ENCODE data around the gene ATP6V0A1. TPM values are rescaled to one million over a fixed set of nuclear protein-coding genes. Genes with fewer than 3 reads are reported as not detected.

Gene ATP6V0A1
- total RNA-seq, 1 donor from 2014 or later = 90.5 TPM

GRCh38 chr17:42535155-42536047 is 76.7 kb downstream of the ATP6V0A1 start:
- Mint-ChIP-seq H3K4me1 (ENCODE audit: low read depth) (peaks cover 25% of the 10 kb centered on the region), H3K27me3 (peaks cover 6% of the 10 kb centered on the region), H3K4me3 (ENCODE audit: low read depth) (peak overlapping the region; percentile 73), H3K9me3 (ENCODE audit: low read depth) (no peaks in the 10 kb centered on the region), H3K36me3 (ENCODE audit: insufficient read depth) (peaks cover 3% of the 10 kb centered on the region), H3K27ac (peak overlapping the region; percentile 79)
- TF ChIP-seq CTCF (IDR thresholded peaks at IDR 0.05; ENCODE audit: unreplicated experiment) = no peak
- no peak for DNase-seq (ENCODE audit: low spot score, unreplicated experiment)

DNA sequence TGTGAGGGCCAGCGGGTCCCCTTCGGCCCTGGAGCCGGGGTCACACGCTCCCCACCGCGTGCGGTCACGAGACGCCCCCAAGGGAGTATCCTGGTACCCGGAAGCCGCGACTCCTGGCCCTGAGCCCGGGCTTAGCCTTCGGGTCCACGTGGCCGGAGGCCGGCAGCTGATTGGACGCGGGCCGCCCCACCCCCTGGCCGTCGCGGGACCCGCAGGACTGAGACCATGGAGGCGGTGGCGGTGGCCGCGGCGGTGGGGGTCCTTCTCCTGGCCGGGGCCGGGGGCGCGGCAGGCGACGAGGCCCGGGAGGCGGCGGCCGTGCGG is 77.3 kb downstream of the ATP6V0A1 start, which contains the start of gene NAGLU:
NAGLU (plus strand) TSS at position 194 of the 324 bp plus-strand sequence; CDS start at position 226, 32 bp downstream.
- Mint-ChIP-seq H3K27me3 (peaks cover 6% of the 10 kb centered on the region), H3K9me3 (ENCODE audit: low read depth) (no peaks in the 10 kb centered on the region), H3K4me1 (ENCODE audit: low read depth) (peaks cover 21% of the 10 kb centered on the region), H3K4me3 (ENCODE audit: low read depth) (peak within 1 kb of the TSS; percentile 73), H3K36me3 (ENCODE audit: insufficient read depth) (peaks cover 5% of the 10 kb centered on the region), H3K27ac (peak within 1 kb of the TSS; percentile 87)
- TF ChIP-seq CTCF (IDR thresholded peaks at IDR 0.05; ENCODE audit: unreplicated experiment) = no peak
- peak; percentile 72 for DNase-seq (ENCODE audit: low spot score, unreplicated experiment)

GRCh38 chr17:42536372-42537155 is 77.9 kb downstream of the ATP6V0A1 start:
- no peak for TF ChIP-seq CTCF (IDR thresholded peaks at IDR 0.05; ENCODE audit: unreplicated experiment)
- peak; percentile 49 for DNase-seq (ENCODE audit: low spot score, unreplicated experiment)
- Mint-ChIP-seq H3K4me1 (ENCODE audit: low read depth) (peaks cover 19% of the 10 kb centered on the region), H3K9me3 (ENCODE audit: low read depth) (no peaks in the 10 kb centered on the region), H3K4me3 (ENCODE audit: low read depth) (peak overlapping the region; percentile 73), H3K36me3 (ENCODE audit: insufficient read depth) (peaks cover 7% of the 10 kb centered on the region), H3K27me3 (peaks cover 6% of the 10 kb centered on the region), H3K27ac (peak overlapping the region; percentile 87)

DNA sequence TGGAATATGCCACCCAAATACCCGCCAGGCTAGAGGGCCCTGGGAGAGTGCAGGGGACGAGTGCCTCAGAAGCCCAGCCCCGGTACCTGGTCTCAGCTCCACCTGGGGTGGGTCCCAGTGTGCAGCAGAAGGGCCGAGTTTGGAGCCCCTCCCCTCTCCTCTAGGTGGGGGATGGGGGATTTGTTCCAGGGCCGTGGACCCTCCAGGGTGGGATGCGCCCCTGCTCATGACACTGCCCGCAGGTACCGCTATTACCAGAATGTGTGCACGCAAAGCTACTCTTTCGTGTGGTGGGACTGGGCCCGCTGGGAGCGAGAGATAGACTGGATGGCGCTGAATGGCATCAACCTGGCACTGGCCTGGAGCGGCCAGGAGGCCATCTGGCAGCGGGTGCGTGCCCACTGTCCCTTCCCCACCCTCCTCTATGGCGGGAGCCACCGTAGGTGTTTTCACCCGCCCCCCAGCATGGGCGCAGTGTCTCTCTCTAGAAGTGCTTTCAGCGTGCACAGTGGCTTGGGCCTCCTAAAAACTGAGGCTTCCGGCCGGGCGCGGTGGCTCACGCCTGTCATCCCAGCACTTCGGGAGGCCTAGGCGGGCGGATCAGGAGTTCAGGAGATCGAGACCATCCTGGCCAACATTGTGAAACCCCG is 78.6 kb downstream of the ATP6V0A1 start:
- H3K27me3 Mint-ChIP-seq = peaks cover 6% of the 10 kb centered on the region
- TF ChIP-seq CTCF (IDR thresholded peaks at IDR 0.05; ENCODE audit: unreplicated experiment) = no peak
- no peaks in the 10 kb centered on the region for H3K9me3 Mint-ChIP-seq (ENCODE audit: low read depth)
- no peak for DNase-seq (ENCODE audit: low spot score, unreplicated experiment)
- H3K36me3 Mint-ChIP-seq (ENCODE audit: insufficient read depth) = peaks cover 7% of the 10 kb centered on the region
- H3K4me1 Mint-ChIP-seq (ENCODE audit: low read depth) = peaks cover 16% of the 10 kb centered on the region
- peak overlapping the region; percentile 73 for H3K4me3 Mint-ChIP-seq (ENCODE audit: low read depth)
- H3K27ac Mint-ChIP-seq = no peak overlapping the region
